Measurements from ENCODE around the gene GPHN. TPM values are rescaled to one million over a fixed set of nuclear protein-coding genes. Genes with fewer than 3 reads are reported as not detected.

Gene GPHN
- total RNA-seq, 2 experiments from 2014 or later: 26.3 to 26.6 TPM

GRCh38 chr14:67221248-67221981 is 713.5 kb downstream of the GPHN start:
- Mint-ChIP-seq H3K4me1 (ENCODE audit: low read depth) (no peaks in the 10 kb centered on the region), H3K27ac (no peak overlapping the region)
- CTCF ChIA-PET: interaction anchor here (3.5 kb wide), 1 partner anchor 11 kb away, joined by 9 read pairs; no protein-coding TSS in a partner anchor

DNA sequence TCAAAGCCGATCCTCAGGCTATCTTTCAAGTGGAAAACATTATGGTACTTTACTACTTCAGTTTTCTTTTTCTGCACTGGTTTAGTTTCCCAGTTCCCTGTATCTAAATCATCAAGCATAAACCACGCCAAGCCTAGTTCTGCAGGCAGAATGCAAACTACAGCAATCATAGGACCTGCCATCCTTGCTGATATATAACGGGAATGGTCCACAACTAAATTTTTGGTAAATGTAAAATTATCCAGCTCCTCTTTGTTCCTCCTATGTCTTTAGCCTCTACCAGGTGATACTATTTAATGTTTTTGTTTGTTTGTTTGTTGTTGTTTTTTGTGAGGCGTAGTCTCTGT is 714.0 kb downstream of the GPHN start:
- Mint-ChIP-seq H3K4me1 (ENCODE audit: low read depth) (no peaks in the 10 kb centered on the region), H3K27ac (no peak overlapping the region), H3K27me3 (no peaks in the 10 kb centered on the region), H3K36me3 (ENCODE audit: low read depth) (no peaks in the 10 kb centered on the region), H3K4me3 (no peak overlapping the region), H3K9me3 (no peaks in the 10 kb centered on the region)
- TF ChIP-seq, protein P1, sequence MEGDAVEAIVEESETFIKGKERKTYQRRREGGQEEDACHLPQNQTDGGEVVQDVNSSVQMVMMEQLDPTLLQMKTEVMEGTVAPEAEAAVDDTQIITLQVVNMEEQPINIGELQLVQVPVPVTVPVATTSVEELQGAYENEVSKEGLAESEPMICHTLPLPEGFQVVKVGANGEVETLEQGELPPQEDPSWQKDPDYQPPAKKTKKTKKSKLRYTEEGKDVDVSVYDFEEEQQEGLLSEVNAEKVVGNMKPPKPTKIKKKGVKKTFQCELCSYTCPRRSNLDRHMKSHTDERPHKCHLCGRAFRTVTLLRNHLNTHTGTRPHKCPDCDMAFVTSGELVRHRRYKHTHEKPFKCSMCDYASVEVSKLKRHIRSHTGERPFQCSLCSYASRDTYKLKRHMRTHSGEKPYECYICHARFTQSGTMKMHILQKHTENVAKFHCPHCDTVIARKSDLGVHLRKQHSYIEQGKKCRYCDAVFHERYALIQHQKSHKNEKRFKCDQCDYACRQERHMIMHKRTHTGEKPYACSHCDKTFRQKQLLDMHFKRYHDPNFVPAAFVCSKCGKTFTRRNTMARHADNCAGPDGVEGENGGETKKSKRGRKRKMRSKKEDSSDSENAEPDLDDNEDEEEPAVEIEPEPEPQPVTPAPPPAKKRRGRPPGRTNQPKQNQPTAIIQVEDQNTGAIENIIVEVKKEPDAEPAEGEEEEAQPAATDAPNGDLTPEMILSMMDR (IDR thresholded peaks at IDR 0.05): no peak
- ChIA-PET POLR2A (no interaction called here), CTCF (interaction anchor here (3.5 kb wide), 1 partner anchor 10 kb away, joined by 9 read pairs; no protein-coding TSS in a partner anchor)
- intact Hi-C loops (cut with micrococcal nuclease): no loop called here
- DNase-seq (no peak), ATAC-seq (no peak)

More at GRCh38 chr14:67221248-67221981, 713.5 kb downstream of the GPHN start:
- Mint-ChIP-seq H3K4me3 (no peak overlapping the region), H3K27me3 (no peaks in the 10 kb centered on the region), H3K9me3 (no peaks in the 10 kb centered on the region), H3K36me3 (ENCODE audit: low read depth) (no peaks in the 10 kb centered on the region)
- ATAC-seq (no peak), DNase-seq (no peak)
- POLR2A ChIA-PET: no interaction called here
- intact Hi-C loops (cut with micrococcal nuclease): no loop called here
- TF ChIP-seq, protein P1 (IDR thresholded peaks at IDR 0.05): no peak

GRCh38 chr14:67225523-67225922 is 717.6 kb downstream of the GPHN start:
- ATAC-seq (no peak), DNase-seq (no peak)
- TF ChIP-seq, protein P1 (IDR thresholded peaks at IDR 0.05): no peak
- no peaks in the 10 kb centered on the region for H3K9me3 Mint-ChIP-seq
- no peaks in the 10 kb centered on the region for H3K36me3 Mint-ChIP-seq (ENCODE audit: low read depth)
- H3K4me3 Mint-ChIP-seq: no peak overlapping the region
- POLR2A ChIA-PET: no interaction called here
- no peak overlapping the region for H3K27ac Mint-ChIP-seq
- intact Hi-C loops (cut with micrococcal nuclease): no loop called here
- no peaks in the 10 kb centered on the region for H3K4me1 Mint-ChIP-seq (ENCODE audit: low read depth)
- CTCF ChIA-PET: no interaction called here
- no peaks in the 10 kb centered on the region for H3K27me3 Mint-ChIP-seq

- Mint-ChIP-seq H3K27ac (no peak overlapping the region), H3K9me3 (no peaks in the 10 kb centered on the region), H3K4me3 (no peak overlapping the region), H3K36me3 (ENCODE audit: low read depth) (no peaks in the 10 kb centered on the region), H3K27me3 (no peaks in the 10 kb centered on the region), H3K4me1 (ENCODE audit: low read depth) (no peaks in the 10 kb centered on the region)
- DNase-seq (no peak), ATAC-seq (no peak)
- POLR2A ChIA-PET: no interaction called here
- intact Hi-C loops (cut with micrococcal nuclease): no loop called here
- CTCF ChIA-PET: no interaction called here
- TF ChIP-seq, protein P1 (IDR thresholded peaks at IDR 0.05): no peak
Measured at GRCh38 chr14:67228325-67228984, 720.5 kb downstream of the GPHN start.

Other genes with a start within 250 kb of the GPHN start
- gene CCDC196, start 21.8 kb upstream of the GPHN start, total RNA-seq: not detected

Measured in activated CD8-positive, alpha-beta T cell treated with anti-CD3 and anti-CD28 coated beads for 36 hours (primary cell).